Neural progenitor cell (in vitro differentiated cells): Measurements from ENCODE around the gene APIP.

ENCODE experiments used
- CTCF ChIP-seq: fragments of 200-600 bp; sonication (generic); IDR thresholded peaks from 2 replicates; pipeline ENCODE4 v1.5.1; 2017; ENCODE audit warnings: antibody characterized with exemption, mild to moderate bottlenecking
- EZH2 ChIP-seq: fragments of 200-600 bp; sonication (generic); IDR thresholded peaks from 2 replicates; pipeline ENCODE4 v1.6.1; 2017; ENCODE audit warnings: antibody characterized with exemption, mild to moderate bottlenecking, moderate library complexity

GRCh38 chr11:34938611-34939010, 22.4 kb upstream of the APIP start:
- TF ChIP-seq CTCF (no peak), EZH2 (no peak)
